Stimulated activated CD8-positive, alpha-beta memory T cell treated with anti-CD3 and anti-CD28 coated beads, Interleukin-15, amount 100 ng/mL, for 24 hours (primary cell): ENCODE data around the gene BMPR1B.
"Not testable (repeated sequence)": the region's sequence is repeated elsewhere in the genome, so short reads cannot be mapped to it uniquely, and the experiment has no call there.

Experiments
- DNase-seq: peaks from one replicate; pipeline ENCODE4 v3.0.0-alpha.2; 2020; ENCODE audit warnings: low read depth

BMPR1B gene

GRCh38 chr4:95091272-95091671 lies 333.5 kb downstream of the BMPR1B start:
- no peak for DNase-seq

DNA sequence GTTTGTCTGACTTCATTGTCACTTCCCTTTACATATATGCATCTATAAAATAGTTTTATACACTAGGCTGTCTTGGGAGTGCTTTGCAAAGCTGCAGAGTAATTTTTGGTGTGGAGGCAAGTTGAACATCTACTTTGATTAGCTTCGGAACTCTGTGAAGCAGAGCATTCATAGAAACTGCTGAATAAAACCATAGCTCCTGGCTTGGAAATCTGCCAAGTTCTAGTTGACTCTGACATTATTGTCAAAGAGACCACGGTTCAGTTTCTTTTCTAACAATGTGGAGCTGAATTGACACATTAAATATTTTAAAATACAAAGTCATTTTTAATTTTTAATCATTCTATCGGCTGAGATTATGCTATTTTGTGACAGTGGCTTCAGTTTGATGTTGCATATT lies 335.0 kb downstream of the BMPR1B start:
- no peak for DNase-seq

GRCh38 chr4:95093460-95093859 lies 335.7 kb downstream of the BMPR1B start:
- DNase-seq, result no peak

DNA sequence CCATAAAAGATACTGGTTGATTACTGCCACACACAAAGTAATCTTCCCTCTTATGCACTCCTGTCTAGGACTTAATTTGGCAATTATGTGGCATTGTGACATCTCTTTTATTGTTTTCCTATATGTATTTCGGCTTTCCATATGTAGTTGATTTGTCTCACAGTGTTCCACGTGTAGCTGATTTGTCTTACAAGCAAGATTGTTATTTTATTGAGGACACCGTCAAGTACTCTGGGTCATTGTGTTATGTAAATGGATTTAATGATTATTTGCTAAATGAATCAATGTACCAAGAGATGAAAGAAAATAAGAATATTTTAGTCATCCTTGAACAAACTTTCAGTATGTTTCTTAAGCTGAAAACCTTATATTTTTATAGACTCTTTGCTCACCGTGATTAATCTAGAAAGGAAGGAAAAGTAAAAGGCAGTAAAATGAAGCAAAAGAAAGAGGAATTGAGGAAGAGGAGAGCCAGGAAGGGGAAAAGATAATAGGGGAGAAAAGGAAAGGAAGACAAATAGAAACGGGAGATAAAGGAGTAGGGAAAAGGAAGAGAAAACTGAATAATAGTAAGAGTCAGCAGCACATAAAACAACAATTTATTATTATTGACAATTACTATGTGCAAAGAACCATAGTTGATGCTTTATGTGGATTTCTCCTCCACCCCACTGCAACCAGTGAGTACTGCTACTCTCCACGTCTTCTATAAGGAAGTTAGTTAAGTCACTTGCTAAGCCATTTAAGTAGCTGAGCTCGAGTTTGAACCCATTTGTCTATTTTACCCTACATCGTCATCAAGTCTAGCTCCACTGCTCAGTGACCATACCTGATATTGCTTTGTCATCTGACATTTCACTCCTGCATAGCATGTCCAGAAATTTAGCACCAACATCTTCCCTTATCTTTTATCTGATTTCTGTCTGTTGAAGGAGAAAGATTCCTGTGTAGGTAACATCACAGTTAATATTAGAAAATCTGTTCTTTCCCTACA lies 336.5 kb downstream of the BMPR1B start:
- no peak for DNase-seq

DNA sequence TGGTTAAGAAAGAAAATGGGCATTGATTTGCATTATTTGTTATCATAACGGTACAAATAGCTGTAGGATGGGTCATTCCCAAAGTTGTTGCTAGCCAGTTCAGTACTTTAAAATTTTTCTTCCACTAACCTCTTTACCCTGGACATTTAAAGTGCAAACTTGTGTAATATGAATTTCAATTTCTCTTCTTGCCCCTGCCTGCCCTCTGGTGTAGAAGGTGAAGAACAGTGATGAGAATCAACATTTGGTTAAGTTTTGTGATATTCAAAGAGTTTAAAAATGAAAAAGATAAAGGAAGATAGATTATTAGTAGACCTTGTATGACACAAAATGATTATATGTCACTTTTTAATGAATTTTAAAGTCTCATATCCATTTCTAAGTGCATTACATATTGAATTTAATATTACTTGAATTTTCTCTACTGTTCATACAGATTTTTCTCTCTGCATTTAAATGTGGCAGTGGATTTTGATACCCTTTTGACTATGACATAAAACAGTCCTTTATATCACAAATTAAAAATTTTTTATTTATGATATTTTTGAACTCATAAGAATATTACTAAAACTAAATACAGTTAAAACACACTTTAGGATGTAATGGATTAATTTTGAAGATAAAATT lies 337.7 kb downstream of the BMPR1B start:
- no peak for DNase-seq

DNA sequence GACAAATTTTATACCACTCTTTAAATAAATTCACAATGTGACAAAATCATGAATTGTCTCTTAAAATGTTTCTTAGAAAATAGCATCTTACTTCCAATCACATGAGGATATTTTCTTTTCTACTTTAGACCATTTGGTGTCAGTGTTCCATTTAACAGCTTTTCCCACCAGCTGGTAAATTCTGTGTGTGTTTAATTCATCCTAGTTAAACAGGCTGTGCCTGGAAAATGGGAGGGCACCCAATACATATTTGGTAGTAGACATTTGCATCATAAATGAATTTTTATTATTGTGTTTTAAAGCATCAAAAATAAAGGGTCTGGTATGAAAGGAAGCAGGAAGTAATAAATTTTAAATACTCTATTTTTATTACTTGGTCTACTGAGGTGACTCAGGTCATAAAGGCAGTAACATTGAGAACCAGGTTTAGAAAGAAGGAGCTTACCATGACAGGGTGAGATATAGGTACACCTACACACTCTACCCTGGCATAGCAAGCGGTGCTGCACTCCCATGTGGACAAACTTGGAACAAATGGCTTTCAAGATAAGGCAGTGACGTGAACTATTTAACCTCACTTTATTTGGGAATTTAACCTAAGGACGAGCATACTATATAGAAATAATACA lies 344.5 kb downstream of the BMPR1B start:
- DNase-seq, result no peak

DNA sequence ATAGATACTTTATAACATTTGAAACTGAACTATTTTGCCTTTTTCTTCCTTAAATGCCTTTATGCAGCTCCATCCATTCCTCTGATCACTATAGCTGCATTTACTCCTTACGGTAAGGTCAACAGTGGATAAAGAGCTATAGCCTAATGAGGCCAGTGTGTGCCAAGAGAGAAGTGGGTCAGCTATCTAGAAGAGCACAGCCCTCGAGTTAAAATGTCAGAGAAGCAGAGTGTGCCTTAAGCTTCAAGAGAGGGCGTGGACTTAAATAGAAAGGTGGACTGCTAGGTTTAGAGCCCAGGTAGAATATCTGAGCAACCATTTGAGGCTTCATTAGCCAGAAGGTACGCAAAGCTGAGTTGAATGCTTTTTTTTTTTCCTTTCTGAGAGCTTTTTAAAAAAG lies 347.4 kb downstream of the BMPR1B start:
- DNase-seq, result no peak

DNA sequence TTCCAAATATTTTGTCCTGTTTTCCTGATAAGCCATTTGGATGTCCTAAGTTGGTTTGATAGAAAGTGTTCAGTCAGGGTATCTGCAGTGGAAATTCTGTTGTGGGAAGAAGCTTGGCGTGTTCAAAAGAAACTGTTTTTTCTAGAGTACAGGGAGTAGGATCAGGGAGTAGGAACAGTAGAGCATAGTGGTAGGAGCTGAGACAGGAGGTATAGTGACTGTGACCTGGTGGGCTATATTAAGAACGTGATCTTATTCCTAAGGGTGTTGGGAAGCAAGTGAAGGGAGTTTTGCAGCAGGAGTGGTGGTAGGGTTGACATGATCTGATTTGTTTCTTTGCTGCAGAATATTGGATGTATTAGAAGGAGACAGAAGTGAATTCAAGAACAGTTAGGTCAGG lies 348.2 kb downstream of the BMPR1B start:
- no peak for DNase-seq

GRCh38 chr4:95106408-95106928 lies 348.7 kb downstream of the BMPR1B start:
- no peak for DNase-seq

- no peak for DNase-seq
Measured at GRCh38 chr4:95107004-95107403, 349.2 kb downstream of the BMPR1B start.

GRCh38 chr4:95107635-95108034 lies 349.9 kb downstream of the BMPR1B start:
- DNase-seq, result no peak

DNA sequence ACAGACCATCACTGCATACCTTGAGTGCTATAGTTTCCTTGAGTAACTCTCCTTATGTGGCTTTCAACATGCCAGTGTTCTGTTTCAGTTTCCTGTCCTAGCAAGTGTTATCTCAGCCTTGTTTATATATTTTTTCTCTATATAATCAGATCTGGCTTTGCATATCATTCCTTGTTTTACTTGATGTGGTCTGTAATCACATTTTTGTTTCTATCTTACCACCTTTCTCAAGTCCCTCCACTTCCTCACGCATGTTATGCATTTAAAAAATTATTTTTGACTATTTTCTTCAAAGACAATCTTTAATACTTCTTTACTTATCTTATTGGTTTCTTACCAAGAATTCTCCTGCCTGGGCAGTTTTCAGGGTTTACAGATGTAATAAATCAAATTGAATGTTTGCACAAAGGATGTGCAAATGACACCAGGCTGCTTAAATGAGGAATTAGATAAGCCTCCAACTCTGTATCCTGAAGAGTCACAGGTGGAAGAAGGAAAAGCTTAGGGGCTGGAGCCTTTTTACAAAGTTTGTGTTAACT lies 351.2 kb downstream of the BMPR1B start:
- no peak for DNase-seq

DNA sequence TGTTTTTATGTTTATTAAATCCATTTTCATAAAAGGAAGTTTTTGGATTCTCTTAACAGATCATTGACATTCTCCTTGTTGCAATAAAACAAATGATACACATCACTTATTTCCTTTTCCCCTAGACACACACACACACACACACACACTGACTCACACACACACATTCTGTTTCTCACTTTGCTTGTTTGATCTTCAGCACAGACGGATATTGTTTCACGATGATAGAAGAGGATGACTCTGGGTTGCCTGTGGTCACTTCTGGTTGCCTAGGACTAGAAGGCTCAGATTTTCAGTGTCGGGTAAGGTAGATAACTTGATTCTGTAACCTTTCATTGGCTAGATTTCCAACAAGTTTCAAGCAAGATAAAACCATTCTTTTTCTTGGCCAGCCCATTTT lies 356.8 kb downstream of the BMPR1B start:
- DNase-seq, result no peak

DNA sequence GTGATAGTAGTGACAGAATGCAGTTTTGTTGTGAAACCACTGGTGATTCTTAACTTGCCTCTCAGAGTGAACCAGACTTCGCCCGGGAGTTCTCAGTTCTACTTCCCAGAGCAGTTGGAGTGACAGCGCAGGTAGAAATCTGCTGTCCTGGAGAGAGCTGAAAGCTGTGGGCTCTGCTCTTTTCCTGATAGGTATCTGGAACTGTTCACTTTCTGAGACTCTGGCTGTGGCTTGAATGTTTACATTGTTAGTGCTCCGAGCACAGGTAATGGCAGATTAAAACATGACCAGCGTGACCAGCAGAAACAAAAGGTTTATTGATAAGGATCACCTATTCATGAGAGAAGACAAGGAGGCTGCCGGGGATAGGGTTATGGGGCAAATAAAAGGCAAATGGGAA lies 360.7 kb downstream of the BMPR1B start:
- no peak for DNase-seq

GRCh38 chr4:95120456-95120855 lies 362.7 kb downstream of the BMPR1B start:
- DNase-seq, result no peak

DNA sequence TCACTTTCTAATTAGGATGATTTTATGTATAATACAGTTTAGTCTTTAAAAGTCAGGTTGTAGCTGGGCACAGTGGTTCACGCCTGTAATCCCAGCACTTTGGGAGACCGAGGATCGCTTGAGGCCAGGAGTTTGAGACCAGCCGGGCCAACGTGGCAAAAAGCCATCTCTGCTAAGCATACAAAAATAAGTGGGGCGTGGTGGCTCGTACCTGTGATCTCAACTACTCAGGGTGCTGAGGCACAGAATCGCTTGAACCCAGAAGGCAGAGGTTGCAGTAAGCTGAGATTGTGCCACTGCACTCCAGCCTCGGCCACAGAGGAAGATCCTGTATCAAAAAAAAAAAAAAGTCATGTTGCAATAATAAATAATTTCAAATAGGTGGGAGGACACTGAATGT lies 364.2 kb downstream of the BMPR1B start:
- DNase-seq, result no peak

GRCh38 chr4:95124906-95125504 lies 367.2 kb downstream of the BMPR1B start:
- no peak for DNase-seq

- DNase-seq, result no peak
Measured at GRCh38 chr4:95129031-95129430, 371.3 kb downstream of the BMPR1B start.

- no peak for DNase-seq
Measured at GRCh38 chr4:95129821-95130311, 372.1 kb downstream of the BMPR1B start.

DNA sequence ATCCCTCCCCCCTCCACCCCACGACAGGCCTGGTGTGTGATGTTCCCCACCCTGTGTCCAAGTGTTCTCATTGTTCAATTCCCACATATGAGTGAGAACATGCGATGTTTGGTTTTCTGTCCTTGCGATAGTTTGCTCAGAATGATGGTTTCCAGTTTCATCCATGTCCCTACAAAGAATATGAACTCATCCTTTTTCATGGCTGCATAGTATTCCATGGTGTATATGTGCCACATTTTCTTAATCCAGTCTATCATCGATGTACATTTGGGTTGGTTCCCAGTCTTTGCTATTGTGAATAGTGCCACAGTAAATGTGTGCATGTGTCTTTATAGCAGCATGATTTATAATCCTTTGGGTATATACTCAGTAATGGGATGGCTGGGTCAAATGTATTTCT lies 376.3 kb downstream of the BMPR1B start:
- not testable (repeated sequence) for DNase-seq

GRCh38 chr4:95139424-95139823 lies 381.7 kb downstream of the BMPR1B start:
- not testable (repeated sequence) for DNase-seq

DNA sequence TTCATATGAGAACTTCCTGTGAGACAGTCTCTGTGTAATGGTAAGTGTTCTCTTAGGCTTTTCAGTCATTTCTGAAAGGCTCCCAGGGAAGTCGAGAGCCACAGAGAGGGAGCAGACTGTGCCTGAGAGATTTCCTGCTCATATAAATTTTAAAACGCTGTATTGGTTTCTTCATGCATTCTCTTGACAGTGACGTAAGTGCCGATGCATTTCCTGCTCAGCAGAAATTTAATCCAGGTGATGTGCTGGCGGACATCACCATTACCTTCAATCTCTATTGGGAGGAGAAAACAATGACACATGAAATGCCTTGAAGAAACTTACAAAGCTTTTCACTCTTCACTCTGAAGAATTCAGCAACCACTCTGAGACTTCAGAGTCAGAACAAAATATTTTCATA lies 383.6 kb downstream of the BMPR1B start:
- DNase-seq, result no peak
